ENCODE results near the gene ZNF185. TPM values are rescaled to one million over a fixed set of nuclear protein-coding genes. Genes with fewer than 3 reads are reported as not detected.

The ZNF185 gene
- total RNA-seq, result 1.5 and 4.0 TPM in 2 replicates

GRCh38 chrX:152897222-152898131 lies at the start of gene ZNF185:
TSS of gene ZNF185 (plus strand) at chrX:152898067. CDS start at chrX:152914490, 16,423 bp downstream.

Other genes with a start within 250 kb of the ZNF185 start
- gene MAGEA3, start 199.3 kb upstream of the ZNF185 start, total RNA-seq, result not detected in 2 replicates
- not detected in 2 replicates for gene CSAG2, start 188.8 kb upstream of the ZNF185 start, total RNA-seq
- gene MAGEA2B, start 183.4 kb upstream of the ZNF185 start, total RNA-seq, result not detected in 2 replicates
- gene CSAG1, start 164.3 kb upstream of the ZNF185 start, total RNA-seq, result not detected in 2 replicates
- not detected in 2 replicates for gene MAGEA12, start 164.3 kb upstream of the ZNF185 start, total RNA-seq
- not detected in 2 replicates for gene MAGEA2, start 144.2 kb upstream of the ZNF185 start, total RNA-seq
- not detected in 2 replicates for gene CSAG3, start 138.8 kb upstream of the ZNF185 start, total RNA-seq
- not detected in 2 replicates for gene MAGEA6, start 128.4 kb upstream of the ZNF185 start, total RNA-seq
- 30.1 and 57.1 TPM in 2 replicates for gene CETN2, start 67.3 kb upstream of the ZNF185 start, total RNA-seq
- gene NSDHL, start 67.0 kb upstream of the ZNF185 start, total RNA-seq, result 13.0 and 35.0 TPM in 2 replicates
- not detected in 2 replicates for gene PNMA5, start 96.0 kb downstream of the ZNF185 start, total RNA-seq
- gene PNMA3, start 158.4 kb downstream of the ZNF185 start, total RNA-seq, result not detected in 2 replicates
- 0.65 and 0.80 TPM in 2 replicates for gene PNMA6A, start 174.4 kb downstream of the ZNF185 start, total RNA-seq

Measured in epithelial cell of alveolus of lung (primary cell).